Upper lobe of right lung (tissue), 1 donor: Measurements from ENCODE around the gene SGMS1. TPM values are rescaled to one million over a fixed set of nuclear protein-coding genes. Genes with fewer than 3 reads are reported as not detected.
"Not testable (repeated sequence)": the region's sequence is repeated elsewhere in the genome, so short reads cannot be mapped to it uniquely, and the experiment has no call there.

Experiments
- ATAC-seq: fragments of 200-7000 bp; cut with Tn5 transposase; one replicate; pipeline ENCODE4 v1.9.1; 2020; ENCODE audit warnings: mild to moderate bottlenecking, moderate library complexity
- DNase-seq: peaks from one replicate; pipeline ENCODE4 v3.0.0-alpha.2; 2020
- H3K27ac ChIP-seq: fragments of 200-600 bp; one replicate; pipeline ENCODE4 v1.8.0; 2022
- H3K27me3 ChIP-seq: fragments of 200-600 bp; one replicate; pipeline ENCODE4 v1.8.0; 2022; ENCODE audit warnings: mild to moderate bottlenecking
- H3K36me3 ChIP-seq: fragments of 200-600 bp; one replicate; pipeline ENCODE4 v1.8.0; 2022
- H3K4me1 ChIP-seq: fragments of 200-600 bp; one replicate; pipeline ENCODE4 v1.8.0; 2022
- H3K4me3 ChIP-seq: fragments of 200-600 bp; one replicate; pipeline ENCODE4 v1.8.0; 2022; ENCODE audit warnings: mild to moderate bottlenecking
- H3K9me3 ChIP-seq: fragments of 200-600 bp; one replicate; pipeline ENCODE4 v1.8.0; 2022
- CTCF ChIP-seq: fragments of 200-600 bp; IDR thresholded peaks from one replicate; pipeline ENCODE4 v1.8.0; 2022; ENCODE audit warnings: antibody characterized with exemption
- intact Hi-C: fragments of 100-400 bp; cut with DNase I; formaldehyde crosslinking; loops from one replicate; pipeline ENCODE4 v1.11.0; 2022
- total RNA-seq: library from RNA; stranded (reverse); fragmentation: NEBNext Ultra II Directional; extraction: Animal tissue kit (Norgen Biotek cat#: 25700); gene quantifications from one replicate; pipeline ENCODE4 v1.2.1, GENCODE V29; 2021
- donor health status: DM: no; HTN: yes; CAD: no; lungs with severe emphysema.

The SGMS1 gene
- total RNA-seq, 1 donor from 2014 or later, result 73.1 TPM

GRCh38 chr10:50431791-50432190 lies 192.0 kb downstream of the SGMS1 start:
- DNase-seq (no peak), ATAC-seq (no peak)
- Histone ChIP-seq H3K4me3 (no peak overlapping the region), H3K4me1 (peaks cover 11% of the 10 kb centered on the region), H3K27me3 (no peaks in the 10 kb centered on the region), H3K9me3 (no peaks in the 10 kb centered on the region), H3K27ac (peak overlapping the region; percentile 64), H3K36me3 (no peaks in the 10 kb centered on the region)
- intact Hi-C loops, result no loop called here
- no peak for TF ChIP-seq CTCF

- no peaks in the 10 kb centered on the region for H3K9me3 ChIP-seq
- H3K4me3 ChIP-seq, result no peak overlapping the region
- DNase-seq (no peak), ATAC-seq (peak; percentile 50)
- peaks cover 11% of the 10 kb centered on the region for H3K4me1 ChIP-seq
- H3K36me3 ChIP-seq, result no peaks in the 10 kb centered on the region
- peak overlapping the region; percentile 64 for H3K27ac ChIP-seq
- TF ChIP-seq CTCF, result no peak
- H3K27me3 ChIP-seq, result no peaks in the 10 kb centered on the region
- intact Hi-C loops, result no loop called here
These were observed 192.6 kb downstream of the SGMS1 start for GRCh38 chr10:50431133-50431532.

- intact Hi-C loops, result no loop called here
- ATAC-seq (no peak), DNase-seq (no peak)
- Histone ChIP-seq H3K4me1 (peaks cover 4% of the 10 kb centered on the region), H3K36me3 (no peaks in the 10 kb centered on the region), H3K9me3 (no peaks in the 10 kb centered on the region), H3K27ac (no peak overlapping the region), H3K4me3 (no peak overlapping the region), H3K27me3 (no peaks in the 10 kb centered on the region)
- no peak for TF ChIP-seq CTCF
These were observed 197.3 kb downstream of the SGMS1 start for GRCh38 chr10:50426485-50426884.

- DNase-seq, ATAC-seq, H3K36me3 ChIP-seq, H3K27ac ChIP-seq, H3K4me1 ChIP-seq, H3K27me3 ChIP-seq, H3K4me3 ChIP-seq, H3K9me3 ChIP-seq, intact Hi-C loops: not testable (repeated sequence)
These were observed 198.5 kb downstream of the SGMS1 start for GRCh38 chr10:50425215-50425614.

- DNase-seq (no peak), ATAC-seq (no peak)
- Histone ChIP-seq H3K4me1 (peaks cover 13% of the 10 kb centered on the region), H3K4me3 (no peak overlapping the region), H3K36me3 (no peaks in the 10 kb centered on the region), H3K9me3 (no peaks in the 10 kb centered on the region), H3K27ac (no peak overlapping the region), H3K27me3 (no peaks in the 10 kb centered on the region)
- no peak for TF ChIP-seq CTCF
- intact Hi-C loops, result no loop called here
These were observed 200.3 kb downstream of the SGMS1 start for GRCh38 chr10:50423448-50423847.

- Histone ChIP-seq H3K4me3 (no peak overlapping the region), H3K4me1 (peaks cover 13% of the 10 kb centered on the region), H3K27ac (peak overlapping the region; percentile 15), H3K9me3 (no peaks in the 10 kb centered on the region), H3K27me3 (no peaks in the 10 kb centered on the region), H3K36me3 (no peaks in the 10 kb centered on the region)
- DNase-seq, result no peak
- no peak for TF ChIP-seq CTCF
- ATAC-seq, result no peak
- intact Hi-C loops, result no loop called here
These were observed 201.5 kb downstream of the SGMS1 start for GRCh38 chr10:50422259-50422658.
